GM06990 (cell line): Measurements from ENCODE around the gene DMD.
A peak's percentile ranks its signal among the peaks of the same experiment; 100 is the strongest.

Experiments used
- DNase-seq: peaks from one replicate; pipeline ENCODE4 v3.0.0-alpha.2; 2011; ENCODE audit not compliant: insufficient read length; ENCODE audit errors: extremely low read depth
- H3K27me3 ChIP-seq: replicated peaks from 2 replicates; pipeline ENCODE4 v1.6.0; 2011; ENCODE audit warnings: low read length; ENCODE audit not compliant: control insufficient read depth, insufficient read depth
- H3K36me3 ChIP-seq: 2 replicates; pipeline ENCODE4 v1.5.1; 2011; ENCODE audit warnings: low read length; ENCODE audit not compliant: control insufficient read depth, insufficient read depth
- H3K4me3 ChIP-seq: replicated peaks from 2 replicates; pipeline ENCODE4 v1.5.1; 2011; ENCODE audit warnings: low read depth, mild to moderate bottlenecking, control low read depth, low read length
- CTCF ChIP-seq: IDR thresholded peaks from 2 replicates; pipeline ENCODE4 v1.5.1; 2011; ENCODE audit warnings: low read length, control low read depth, mild to moderate bottlenecking, inconsistent platforms; ENCODE audit not compliant: insufficient read depth, poor library complexity, severe bottlenecking

DMD gene

DNA sequence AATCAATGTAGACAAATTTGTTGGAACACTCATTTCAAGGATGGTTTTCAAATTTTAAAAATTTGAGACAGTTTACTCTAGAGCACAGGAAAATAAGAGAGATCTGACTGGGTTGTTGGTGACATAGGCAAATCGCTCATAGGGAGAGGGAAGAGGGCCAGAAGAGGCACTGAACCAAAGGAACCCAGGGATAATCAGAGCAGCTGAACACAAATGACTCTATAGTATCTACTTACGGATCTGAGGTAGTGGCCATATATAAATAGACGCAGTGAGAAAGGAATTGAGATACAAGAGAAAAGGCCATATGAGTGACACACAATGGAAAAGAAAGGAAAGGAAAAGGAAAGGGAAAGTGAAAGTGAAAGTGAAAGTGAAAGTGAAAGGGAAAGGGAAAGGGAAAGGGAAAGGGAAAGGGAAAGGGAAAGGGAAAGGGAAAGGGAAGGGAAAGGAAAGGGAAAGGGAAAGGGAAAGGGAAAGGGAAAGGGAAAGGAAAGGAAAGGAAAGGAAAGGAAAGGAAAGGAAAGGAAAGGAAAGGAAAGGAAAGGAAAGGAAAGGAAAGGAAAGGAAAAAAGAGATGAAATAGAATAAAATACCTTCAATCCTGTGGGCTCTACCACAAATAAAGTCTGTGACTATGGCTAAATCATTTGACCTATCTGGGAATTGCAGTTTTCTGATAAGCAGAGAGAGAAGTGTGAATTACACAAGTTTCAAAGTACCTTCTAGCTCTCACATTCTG, 759.2 kb downstream of the DMD start:
- no peak overlapping the region for H3K4me3 ChIP-seq
- no peak for DNase-seq
- H3K36me3 ChIP-seq, result no peaks in the 10 kb centered on the region
- TF ChIP-seq CTCF, result no peak
- H3K27me3 ChIP-seq, result no peaks in the 10 kb centered on the region

DNA sequence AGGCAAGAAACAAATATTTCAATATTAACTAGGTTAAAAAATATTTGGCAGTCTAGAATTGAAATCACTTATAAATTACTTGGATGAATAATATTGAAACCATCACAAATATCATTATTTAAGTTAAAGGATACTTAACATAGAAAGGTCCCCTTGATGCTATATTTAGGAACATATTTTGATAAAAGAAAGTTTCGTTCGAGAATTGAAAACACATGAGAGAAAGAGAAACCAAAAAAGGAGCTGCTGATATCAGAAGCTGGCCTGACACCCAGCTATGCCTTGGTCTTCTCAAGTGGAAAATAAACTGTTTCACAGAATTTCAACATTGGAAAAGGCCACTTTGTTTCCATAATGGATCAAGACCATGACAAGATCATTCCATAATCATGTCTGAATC, 762.4 kb downstream of the DMD start:
- DNase-seq, result peak; percentile 6
- no peak for TF ChIP-seq CTCF
- H3K4me3 ChIP-seq, result no peak overlapping the region

DNA sequence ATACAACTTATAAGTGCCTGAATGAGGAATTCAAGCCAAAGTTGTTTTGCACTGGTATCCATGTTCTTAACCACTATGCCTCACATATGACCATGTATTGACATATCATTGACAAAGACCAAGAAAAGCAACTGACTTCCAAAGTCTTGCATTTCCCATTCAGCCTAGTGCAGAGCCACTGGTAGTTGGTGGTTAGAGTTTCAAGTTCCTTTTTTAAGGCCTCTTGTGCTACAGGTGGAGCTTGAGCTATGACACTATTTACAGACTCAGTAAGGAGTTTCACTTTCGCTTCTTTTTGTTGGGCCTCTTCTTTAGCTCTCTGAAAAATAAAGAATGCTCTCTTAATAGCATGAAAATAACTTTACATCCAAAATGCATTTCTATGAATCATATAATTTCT, 763.0 kb downstream of the DMD start:
- H3K4me3 ChIP-seq, result no peak overlapping the region
- DNase-seq, result peak; percentile 21
- TF ChIP-seq CTCF, result no peak

More for the DNA sequence above, 762.4 kb downstream of the DMD start:
- Histone ChIP-seq H3K27me3 (no peaks in the 10 kb centered on the region), H3K36me3 (no peaks in the 10 kb centered on the region)

DNA sequence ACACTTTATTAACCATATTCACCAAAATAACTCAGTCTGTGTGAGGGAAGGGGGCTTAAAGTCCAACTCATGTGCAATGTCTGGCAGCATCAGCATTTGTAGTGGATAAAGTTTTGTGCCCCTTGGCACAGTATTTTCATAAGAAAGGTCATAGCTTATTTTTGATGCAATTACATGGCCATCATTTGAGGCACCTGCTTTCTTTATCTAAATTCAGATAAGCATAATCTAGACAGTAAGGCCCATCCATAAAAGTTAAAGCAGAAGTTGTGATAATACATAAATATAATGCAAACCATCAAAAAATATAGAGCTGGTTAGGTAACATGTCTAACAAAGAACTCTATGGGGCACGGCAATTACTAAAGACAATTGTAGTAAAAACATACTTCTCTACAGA, 763.7 kb downstream of the DMD start:
- TF ChIP-seq CTCF, result no peak

More for the DNA sequence above, 763.0 kb downstream of the DMD start:
- H3K36me3 ChIP-seq, result no peaks in the 10 kb centered on the region
- no peaks in the 10 kb centered on the region for H3K27me3 ChIP-seq

GRCh38 chrX:32443841-32444240, 767.5 kb downstream of the DMD start:
- no peak overlapping the region for H3K4me3 ChIP-seq
- no peak for TF ChIP-seq CTCF
- no peak for DNase-seq
- no peaks in the 10 kb centered on the region for H3K36me3 ChIP-seq
- H3K27me3 ChIP-seq, result no peaks in the 10 kb centered on the region

More for the DNA sequence above, 763.7 kb downstream of the DMD start:
- no peak overlapping the region for H3K4me3 ChIP-seq
- no peak for DNase-seq
- H3K36me3 ChIP-seq, result no peaks in the 10 kb centered on the region
- H3K27me3 ChIP-seq, result no peaks in the 10 kb centered on the region
